ENCODE results near the gene BACH2. TPM values are rescaled to one million over a fixed set of nuclear protein-coding genes. Genes with fewer than 3 reads are reported as not detected.

The BACH2 gene
- total and polyA plus RNA-seq, 2 of the 8 experiments (the other 6 are each of a cell fraction or from before 2014, with no cell fraction given) = 1.9 to 5.9 TPM

DNA sequence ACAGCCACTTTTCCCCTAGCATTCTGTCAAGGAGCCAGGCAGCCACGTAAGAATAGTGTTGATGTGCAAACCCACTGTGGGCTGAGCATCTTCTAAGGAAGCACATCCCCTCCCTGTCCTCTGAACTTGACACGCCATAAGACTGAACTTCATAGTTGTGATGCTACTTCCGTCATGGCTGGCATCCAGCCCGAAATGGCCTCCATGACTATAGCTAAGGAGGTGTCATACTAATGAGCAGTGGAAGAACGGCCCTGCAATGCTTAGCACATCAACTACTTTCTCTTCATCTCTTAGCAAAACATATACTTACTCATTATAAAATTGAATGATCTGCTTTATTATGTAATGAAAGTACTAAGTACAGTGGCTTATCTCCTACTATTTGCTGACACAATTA, 292.1 kb downstream of the BACH2 start:
- H3K36me3 ChIP-seq (ENCODE audit: control insufficient read depth in 2 of 4, insufficient read depth in 4 of 4, low read length in 3 of 4) = no peaks in the 10 kb centered on the region
- H3K56ac ChIP-seq (replicated peaks; ENCODE audit: insufficient read length, low read depth, low read length) = no peak overlapping the region
- no peak overlapping the region for H3K18ac ChIP-seq (ENCODE audit: extremely low read depth, low read length)
- no peak for DNase-seq (ENCODE audit: low read depth in 1 of 2, low spot score in 2 of 2)
- no peak overlapping the region for H4K91ac ChIP-seq (replicated peaks; ENCODE audit: insufficient read length, low read length)
- no peaks in the 10 kb centered on the region for H3K79me1 ChIP-seq (ENCODE audit: low read depth, low read length)
- H2BK12ac ChIP-seq (ENCODE audit: low read depth, low read length) = no peak overlapping the region
- H2AK5ac ChIP-seq (ENCODE audit: low read depth, low read length) = no peak overlapping the region
- WGBS, 2 experiments (ENCODE audit: extremely low coverage in 1 of 2, insufficient coverage in 1 of 2, insufficient read length in 1 of 2, insufficient replicate concordance in 2 of 2, low coverage in 1 of 2, low lambda C conversion rate in 2 of 2, missing lambda C conversion rate in 1 of 2) = 97% methylated on average over 5 of the region's 5 CpGs; no CpG with 5 or more reads in 1 of the 2 experiments
- H3K79me2 ChIP-seq (ENCODE audit: control insufficient read depth in 1 of 2, insufficient read depth in 2 of 2, low read length in 2 of 2) = no peaks in the 10 kb centered on the region
- no peaks in the 10 kb centered on the region for H3K27me3 ChIP-seq (replicated peaks in 1 of 4; ENCODE audit: control insufficient read depth in 3 of 4, extremely low read depth in 1 of 4, insufficient read depth in 3 of 4, low read length in 3 of 4)
- no peaks in the 10 kb centered on the region for H3K9me3 ChIP-seq (ENCODE audit: insufficient read depth in 2 of 2, low read depth in 1 of 2, low read length in 1 of 2)
- no peak overlapping the region for H3K4me2 ChIP-seq (ENCODE audit: insufficient read depth in 1 of 2, low read depth in 2 of 2, low read length in 2 of 2)
- peaks cover 0 to 5% (median 1%) of the 10 kb centered on the region in 4 experiments; a peak in 3 of 7 replicates for H3K4me1 ChIP-seq (replicated peaks in 1 of 4; ENCODE audit: control insufficient read depth in 3 of 4, insufficient read depth in 4 of 4, low read length in 3 of 4)
- no peak overlapping the region for H3K9ac ChIP-seq (replicated peaks in 1 of 4; ENCODE audit: extremely low read depth in 1 of 4, low read depth in 3 of 4, low read length in 3 of 4)
- no peak overlapping the region for H2AFZ ChIP-seq (ENCODE audit: low read length)
- ChIA-PET CTCF (ENCODE audit: partially characterized antibody) (no interaction called here), POLR2A (ENCODE audit: partially characterized antibody) (no interaction called here)
- no peak overlapping the region for H2BK120ac ChIP-seq (replicated peaks; ENCODE audit: low read depth, low read length)
- H3K23ac ChIP-seq (ENCODE audit: insufficient read length) = no peak overlapping the region
- no peaks in the 10 kb centered on the region for H4K20me1 ChIP-seq (replicated peaks in 1 of 2; ENCODE audit: control insufficient read depth in 1 of 2, insufficient read depth in 2 of 2, low read length in 2 of 2)
- H3K4me3 ChIP-seq (ENCODE audit: extremely low read depth in 1 of 4, insufficient read depth in 2 of 4, low read depth in 3 of 4, low read length in 4 of 4) = no peak overlapping the region
- H2BK15ac ChIP-seq (ENCODE audit: low read length) = no peak overlapping the region
- no peaks in the 10 kb centered on the region for H3K23me2 ChIP-seq (ENCODE audit: low read depth, low read length)
- no peak overlapping the region for H3K27ac ChIP-seq (ENCODE audit: low read depth, low read length)
- H4K8ac ChIP-seq (ENCODE audit: extremely low read depth, insufficient read depth, low read length) = no peak overlapping the region
- no peak overlapping the region for H4K5ac ChIP-seq (ENCODE audit: insufficient read length, low read depth, low read length)
- H3K14ac ChIP-seq (ENCODE audit: insufficient read length) = no peak overlapping the region
- H3K4ac ChIP-seq (replicated peaks; ENCODE audit: insufficient read length, low read depth, low read length) = no peak overlapping the region
- H2BK20ac ChIP-seq (ENCODE audit: low read length) = no peak overlapping the region
- H2BK5ac ChIP-seq (ENCODE audit: low read depth, low read length) = no peak overlapping the region
- no peak for FAIRE-seq
- no peak for TF ChIP-seq POLR2A (IDR thresholded peaks at IDR 0.05; ENCODE audit: control extremely low read depth in 1 of 2, low read depth in 2 of 2, low read length in 2 of 2)
